Measurements from ENCODE around the gene OTOP1.

DNA sequence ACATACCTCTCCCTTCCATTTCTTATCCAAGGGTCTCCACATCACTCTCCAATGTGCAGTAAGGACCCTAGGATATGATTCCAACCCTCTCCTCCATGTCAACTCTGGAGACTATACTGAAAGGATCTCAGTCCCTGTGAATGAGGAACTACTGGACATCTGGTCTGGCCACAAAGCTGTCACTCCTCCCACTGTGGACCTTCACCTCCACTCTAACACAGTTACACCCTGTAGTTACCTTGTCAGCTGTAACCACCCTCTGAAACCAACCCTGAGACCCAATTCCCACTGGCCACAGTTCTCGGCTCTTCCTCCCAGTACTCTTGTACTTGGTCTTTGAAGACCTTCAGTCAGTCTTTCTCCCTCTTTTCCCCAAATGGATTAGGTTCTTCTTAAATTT is 18.4 kb upstream of the OTOP1 start:
- TF ChIP-seq, protein P1, sequence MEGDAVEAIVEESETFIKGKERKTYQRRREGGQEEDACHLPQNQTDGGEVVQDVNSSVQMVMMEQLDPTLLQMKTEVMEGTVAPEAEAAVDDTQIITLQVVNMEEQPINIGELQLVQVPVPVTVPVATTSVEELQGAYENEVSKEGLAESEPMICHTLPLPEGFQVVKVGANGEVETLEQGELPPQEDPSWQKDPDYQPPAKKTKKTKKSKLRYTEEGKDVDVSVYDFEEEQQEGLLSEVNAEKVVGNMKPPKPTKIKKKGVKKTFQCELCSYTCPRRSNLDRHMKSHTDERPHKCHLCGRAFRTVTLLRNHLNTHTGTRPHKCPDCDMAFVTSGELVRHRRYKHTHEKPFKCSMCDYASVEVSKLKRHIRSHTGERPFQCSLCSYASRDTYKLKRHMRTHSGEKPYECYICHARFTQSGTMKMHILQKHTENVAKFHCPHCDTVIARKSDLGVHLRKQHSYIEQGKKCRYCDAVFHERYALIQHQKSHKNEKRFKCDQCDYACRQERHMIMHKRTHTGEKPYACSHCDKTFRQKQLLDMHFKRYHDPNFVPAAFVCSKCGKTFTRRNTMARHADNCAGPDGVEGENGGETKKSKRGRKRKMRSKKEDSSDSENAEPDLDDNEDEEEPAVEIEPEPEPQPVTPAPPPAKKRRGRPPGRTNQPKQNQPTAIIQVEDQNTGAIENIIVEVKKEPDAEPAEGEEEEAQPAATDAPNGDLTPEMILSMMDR (IDR thresholded peaks at IDR 0.05) = no peak
- TF ChIP-seq POLR2AphosphoS5 (IDR thresholded peaks at IDR 0.05) (no peak), EP300 (IDR thresholded peaks at IDR 0.05) (no peak), POLR2A (IDR thresholded peaks at IDR 0.05) (no peak)

All from sigmoid colon (tissue), 4 donors.